NCI-H748 (cell line): ENCODE measurements around the gene CASKIN1.

Source experiments
- DNase-seq: peaks from one replicate; lab custom pipeline; 2025; ENCODE audit not compliant: unreplicated experiment; lab: John Stamatoyannopoulos, UW

The CASKIN1 gene

GRCh38 chr16:2178321-2179106 lies 17.9 kb downstream of the CASKIN1 start:
- no peak for DNase-seq

DNA sequence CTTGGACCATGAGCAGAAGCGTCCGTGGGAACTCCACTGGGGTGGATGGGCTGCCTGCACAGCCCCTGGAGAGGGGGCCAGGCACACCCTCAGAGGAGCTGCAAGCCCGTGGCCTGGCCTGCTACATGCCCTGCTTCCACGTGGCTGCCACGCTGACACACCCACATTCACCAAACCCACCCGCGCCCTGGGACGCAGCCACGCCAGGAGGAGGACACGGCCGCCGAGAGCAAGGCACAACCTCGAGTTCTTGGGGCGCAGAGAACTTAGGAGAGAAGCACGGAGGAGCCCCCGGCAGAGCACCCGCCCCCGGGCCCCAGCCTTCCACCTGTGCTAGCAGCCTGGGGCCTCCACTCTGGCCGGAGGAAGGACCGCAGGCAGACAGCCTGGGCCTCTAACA lies 18.8 kb downstream of the CASKIN1 start:
- DNase-seq: no peak

DNA sequence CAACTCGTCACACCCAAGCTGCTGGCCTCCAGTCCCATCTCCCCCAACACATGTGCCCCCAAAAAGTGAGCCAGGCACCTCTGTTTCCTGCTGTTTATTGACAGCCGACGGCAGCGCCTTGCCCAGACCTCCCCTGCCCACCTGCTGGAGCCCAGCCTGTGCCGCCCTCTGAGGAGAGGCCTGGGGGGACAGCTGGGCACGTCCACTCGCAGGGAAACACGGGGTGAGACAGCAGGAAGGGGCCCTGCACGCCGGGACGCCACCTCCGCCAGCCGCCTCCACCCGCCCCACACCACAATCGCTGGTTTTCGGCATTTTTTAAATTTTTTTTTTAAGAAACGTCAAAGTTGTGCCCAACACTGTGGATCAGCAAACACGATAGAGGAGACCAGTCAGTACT lies 19.3 kb downstream of the CASKIN1 start:
- DNase-seq: no peak

DNA sequence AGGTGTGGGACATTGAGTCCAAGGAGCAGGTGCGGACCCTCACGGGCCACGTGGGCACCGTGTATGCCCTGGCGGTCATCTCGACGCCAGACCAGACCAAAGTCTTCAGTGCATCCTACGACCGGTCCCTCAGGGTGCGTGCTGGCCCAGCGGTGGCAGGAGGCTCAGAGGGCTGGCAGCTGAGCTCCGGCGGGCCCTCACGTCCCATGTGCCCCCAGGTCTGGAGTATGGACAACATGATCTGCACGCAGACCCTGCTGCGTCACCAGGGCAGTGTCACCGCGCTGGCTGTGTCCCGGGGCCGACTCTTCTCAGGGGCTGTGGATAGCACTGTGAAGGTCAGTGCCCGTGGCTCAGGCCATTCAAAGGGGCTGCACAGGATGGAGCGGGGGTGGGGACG lies 20.4 kb downstream of the CASKIN1 start:
- no peak for DNase-seq

GRCh38 chr16:2175454-2175853 lies 21.0 kb downstream of the CASKIN1 start:
- no peak for DNase-seq

DNA sequence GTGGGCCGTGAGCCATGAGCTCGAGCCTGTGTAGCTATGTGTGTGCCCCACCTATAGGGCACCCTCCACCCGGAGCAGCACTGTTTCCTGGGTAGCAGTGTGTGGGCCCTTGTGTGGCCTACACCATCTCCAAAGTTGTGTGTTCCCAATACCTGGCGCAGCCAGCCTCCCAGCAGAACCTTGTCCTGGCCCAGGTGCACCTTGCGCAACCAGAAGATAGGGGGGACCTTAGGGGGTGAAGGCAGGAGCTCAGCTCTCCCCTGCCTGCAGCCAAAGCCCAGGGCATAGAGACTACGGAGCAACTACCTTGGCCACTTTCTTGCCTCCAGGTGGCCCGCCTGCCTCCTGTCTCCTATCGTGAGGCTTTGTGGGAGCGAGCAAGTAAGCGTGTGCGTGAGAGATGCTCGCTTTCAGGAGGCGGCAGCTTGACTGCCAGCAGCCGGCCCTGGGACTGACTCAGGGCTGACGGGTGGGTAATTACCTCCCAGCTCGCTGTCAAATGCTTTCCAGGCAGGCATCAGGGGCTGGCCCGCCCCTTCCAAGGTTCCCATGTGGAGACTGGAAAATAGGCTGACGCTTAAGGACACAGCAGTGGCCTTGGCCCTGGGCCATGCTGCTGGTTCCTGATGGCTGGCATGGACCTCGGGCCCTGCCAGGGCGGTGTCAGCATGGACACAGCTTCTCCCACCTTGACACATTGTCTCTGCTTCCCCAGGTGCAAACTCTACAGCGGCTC lies 21.8 kb downstream of the CASKIN1 start:
- DNase-seq: no peak

GRCh38 chr16:2173916-2174315 lies 22.5 kb downstream of the CASKIN1 start:
- no peak for DNase-seq

GRCh38 chr16:2173366-2173765 lies 23.0 kb downstream of the CASKIN1 start:
- DNase-seq: no peak

DNA sequence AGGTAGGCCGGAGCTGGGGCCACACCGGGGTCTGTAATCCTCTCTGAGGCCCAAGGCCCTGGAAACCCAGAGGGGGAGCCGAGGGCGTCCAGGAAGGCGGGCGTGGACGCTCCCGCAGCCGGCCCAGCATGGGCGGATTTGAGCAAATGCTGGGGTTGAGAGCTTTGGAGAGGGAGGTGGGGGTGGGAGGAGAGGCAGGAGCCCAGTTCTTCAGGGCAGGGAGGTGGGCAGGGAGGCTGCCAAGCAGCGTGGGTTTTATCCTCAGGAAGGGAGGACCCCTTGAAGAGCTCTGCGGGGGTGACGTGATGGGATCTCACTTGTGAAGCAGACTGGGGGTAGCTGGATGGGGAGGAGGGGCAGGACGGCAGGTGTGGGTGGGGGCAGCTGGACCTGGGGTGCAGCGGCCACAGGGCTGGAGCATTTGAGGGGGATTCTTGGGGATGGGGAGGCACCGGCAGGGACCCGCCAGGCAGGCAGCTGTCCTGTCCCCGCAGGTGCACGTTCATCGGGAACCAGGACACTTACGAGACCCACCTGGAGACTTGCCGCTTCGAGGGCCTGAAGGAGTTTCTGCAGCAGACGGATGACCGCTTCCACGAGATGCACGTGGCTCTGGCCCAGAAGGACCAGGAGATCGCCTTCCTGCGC lies 23.6 kb downstream of the CASKIN1 start:
- no peak for DNase-seq

- DNase-seq: no peak
These were observed 24.7 kb downstream of the CASKIN1 start for GRCh38 chr16:2171601-2172178.

DNA sequence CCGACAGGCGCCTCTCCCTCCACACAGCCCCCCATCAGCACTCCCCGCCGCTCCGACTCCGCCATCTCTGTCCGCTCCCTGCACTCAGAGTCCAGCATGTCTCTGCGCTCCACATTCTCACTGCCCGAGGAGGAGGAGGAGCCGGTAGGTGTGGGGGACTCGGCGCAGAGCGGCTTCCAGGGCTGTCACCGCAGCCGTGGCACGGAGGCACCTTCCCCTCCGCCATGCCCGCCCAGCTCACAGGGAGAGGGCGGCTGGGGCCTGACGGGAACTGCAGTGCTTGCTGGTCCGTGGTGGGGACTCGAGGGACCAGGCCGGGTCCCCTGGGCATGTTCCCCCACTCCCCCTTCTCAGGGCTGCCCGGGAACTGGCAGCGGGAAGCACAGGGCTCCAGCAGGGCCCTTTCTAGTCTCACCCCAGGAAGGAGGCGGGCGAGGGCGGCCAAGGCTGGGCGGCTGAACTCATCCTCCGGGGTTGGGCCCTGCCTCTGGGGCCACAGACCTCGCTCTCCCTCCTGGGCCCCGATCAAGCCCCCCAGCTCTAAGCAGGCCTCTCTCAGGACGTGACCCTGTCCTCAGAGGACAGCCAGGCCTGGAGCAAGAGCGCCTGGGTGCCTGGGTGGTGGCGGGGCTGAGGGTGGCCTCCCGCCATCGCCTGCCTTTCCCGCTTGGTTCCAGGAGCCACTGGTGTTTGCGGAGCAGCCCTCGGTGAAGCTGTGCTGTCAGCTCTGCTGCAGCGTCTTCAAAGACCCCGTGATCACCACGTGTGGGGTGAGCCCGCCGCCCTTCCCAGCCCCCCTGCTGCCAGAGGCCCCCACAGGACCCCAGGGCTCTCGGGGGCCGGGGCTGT lies 25.6 kb downstream of the CASKIN1 start:
- no peak for DNase-seq

DNA sequence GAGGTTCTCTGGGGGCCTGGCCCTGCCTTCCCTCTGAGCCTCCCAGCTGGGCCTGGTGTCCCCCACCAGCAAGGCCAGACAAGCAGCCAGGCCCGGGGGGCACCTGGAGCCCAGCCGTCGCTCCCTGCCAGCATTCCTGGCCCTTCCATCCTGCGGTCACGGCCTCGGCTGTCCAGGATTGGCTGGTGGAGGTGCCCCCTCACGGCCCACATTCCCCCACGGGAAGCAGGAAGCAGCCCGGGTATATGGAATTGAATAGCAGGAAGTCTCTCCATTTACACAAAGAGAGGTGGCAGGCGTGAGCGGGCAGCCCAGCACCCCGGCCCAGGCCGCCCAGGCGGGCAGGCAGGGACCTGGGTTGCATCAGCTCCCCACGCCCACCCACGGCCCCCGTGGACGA lies 26.3 kb downstream of the CASKIN1 start:
- DNase-seq: no peak

GRCh38 chr16:2167068-2167638 lies 29.3 kb downstream of the CASKIN1 start:
- DNase-seq: no peak

DNA sequence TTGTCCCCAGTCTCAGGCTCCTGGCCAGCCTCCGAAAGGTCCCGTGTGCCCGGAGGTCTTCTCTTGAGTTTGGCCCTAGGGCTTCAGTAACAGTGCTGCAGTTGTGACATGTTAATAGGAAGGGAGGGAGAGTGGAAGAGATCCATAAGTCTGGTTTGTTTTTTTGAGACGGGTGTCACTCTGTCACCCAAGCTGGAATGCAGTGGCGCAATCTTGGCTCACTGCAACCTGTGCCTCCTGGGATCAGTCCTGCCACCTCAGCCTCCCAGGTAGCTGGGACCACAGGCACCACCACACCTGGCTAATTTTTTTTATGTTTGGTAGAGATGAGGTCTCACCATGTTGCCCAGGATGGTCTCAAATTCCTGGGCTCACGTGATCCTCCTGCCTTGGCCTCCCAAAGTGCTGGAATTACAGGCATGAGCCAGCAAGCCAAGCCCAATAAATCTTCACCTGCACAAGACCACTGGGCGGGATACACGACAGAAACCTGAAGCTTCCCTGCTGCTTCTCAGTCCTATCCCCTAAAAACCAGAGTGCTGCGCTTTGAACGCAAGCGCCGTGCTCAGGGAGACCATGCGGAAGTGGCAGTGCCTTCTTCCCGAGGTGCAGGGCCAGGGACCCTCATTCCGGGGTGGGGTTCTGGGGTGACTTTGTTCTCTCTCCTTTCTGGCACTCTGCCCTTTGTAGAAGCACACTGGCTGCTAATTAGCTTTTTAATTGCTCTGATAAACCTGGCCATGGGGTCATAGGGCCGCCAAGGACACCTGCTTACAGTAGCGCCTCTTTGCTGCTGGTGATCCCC lies 29.9 kb downstream of the CASKIN1 start:
- no peak for DNase-seq

DNA sequence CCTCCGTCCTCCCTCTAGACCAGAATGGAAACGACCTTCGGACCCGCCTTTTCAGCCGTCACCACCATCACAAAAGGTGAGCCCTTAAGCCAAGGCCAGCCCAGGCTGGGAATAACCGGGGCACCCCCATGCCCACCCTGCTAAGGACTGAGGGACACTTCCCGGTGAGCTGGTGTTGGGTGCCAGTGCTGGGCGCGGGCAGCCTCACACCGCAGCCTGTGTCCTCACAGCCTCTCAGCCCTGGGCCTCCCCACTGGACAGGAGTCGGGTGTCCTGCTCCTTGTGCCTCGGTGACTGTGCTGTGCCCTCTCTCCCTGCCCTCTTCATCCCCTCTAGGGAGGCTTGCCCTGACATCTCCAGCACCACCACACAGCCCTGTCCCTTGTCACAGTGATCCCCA lies 30.5 kb downstream of the CASKIN1 start:
- DNase-seq: no peak

- no peak for DNase-seq
These were observed 33.1 kb downstream of the CASKIN1 start for GRCh38 chr16:2163211-2163881.

GRCh38 chr16:2162676-2163118 lies 33.7 kb downstream of the CASKIN1 start:
- no peak for DNase-seq

DNA sequence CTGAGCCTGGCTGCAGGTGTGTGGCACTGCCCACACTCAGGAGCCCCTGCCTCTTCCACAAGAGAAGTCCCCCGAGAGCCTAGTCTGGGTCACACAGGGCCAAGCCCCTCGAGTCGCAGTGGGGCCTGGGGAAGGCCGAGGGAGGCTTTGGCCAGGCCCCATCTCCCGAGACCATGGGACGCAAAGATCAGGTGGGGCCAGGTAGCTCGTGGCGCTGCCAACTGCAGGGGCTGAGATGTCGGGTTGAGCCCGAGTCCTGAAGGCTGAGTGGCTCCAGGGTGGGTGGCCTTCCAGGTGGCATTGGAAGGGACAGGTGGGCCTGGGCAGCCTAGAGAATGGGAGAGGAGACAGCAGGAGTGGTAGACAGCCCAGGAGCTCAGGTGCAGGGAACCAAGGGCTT lies 34.5 kb downstream of the CASKIN1 start:
- no peak for DNase-seq
